DND-41 (cell line): ENCODE data around the gene CERS6.

Experiments used
- EZH2 ChIP-seq: IDR thresholded peaks from 3 replicates; pipeline ENCODE4 v1.6.1; 2012; ENCODE audit warnings: borderline replicate concordance, low read depth, mild to moderate bottlenecking, moderate library complexity, low read length, inconsistent platforms; ENCODE audit not compliant: severe bottlenecking
- TF ChIP-seq, protein P1 (sequence below): IDR thresholded peaks from 2 replicates; pipeline ENCODE4 v1.5.1; 2012; ENCODE audit warnings: borderline replicate concordance, low read length, moderate library complexity, mild to moderate bottlenecking; ENCODE audit not compliant: poor library complexity, severe bottlenecking; ENCODE audit errors: extremely low read depth

DNA sequence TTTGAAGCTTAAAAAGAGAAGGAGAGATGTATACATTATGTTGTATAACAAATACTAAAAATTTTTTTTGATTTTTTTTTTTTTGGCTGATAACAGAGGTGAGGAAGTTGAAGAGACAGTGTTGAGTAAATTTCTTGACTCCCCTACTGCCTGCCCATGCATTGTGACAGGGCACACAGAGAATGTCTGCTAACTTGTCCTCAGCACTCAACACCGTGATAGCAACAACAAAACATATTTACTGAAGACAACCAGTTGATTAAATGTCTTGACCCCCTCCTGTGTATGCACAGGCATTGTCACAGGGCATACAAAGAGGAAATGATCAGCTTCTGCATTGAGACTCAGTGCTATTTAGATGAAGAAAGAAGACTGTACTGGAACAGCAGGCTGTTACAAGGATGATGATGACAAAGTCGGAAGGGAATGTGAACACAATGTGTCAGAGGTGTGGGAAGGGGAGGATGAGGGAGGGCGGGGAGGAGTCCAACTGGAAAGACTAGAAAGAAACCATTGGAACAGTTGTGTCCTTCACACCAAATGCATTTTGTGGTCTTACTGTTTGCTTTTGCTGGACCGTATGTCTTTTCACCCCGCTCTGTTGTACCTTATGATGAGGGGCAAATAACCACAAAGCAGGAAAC is 89.5 kb downstream of the CERS6 start:
- TF ChIP-seq, protein P1, sequence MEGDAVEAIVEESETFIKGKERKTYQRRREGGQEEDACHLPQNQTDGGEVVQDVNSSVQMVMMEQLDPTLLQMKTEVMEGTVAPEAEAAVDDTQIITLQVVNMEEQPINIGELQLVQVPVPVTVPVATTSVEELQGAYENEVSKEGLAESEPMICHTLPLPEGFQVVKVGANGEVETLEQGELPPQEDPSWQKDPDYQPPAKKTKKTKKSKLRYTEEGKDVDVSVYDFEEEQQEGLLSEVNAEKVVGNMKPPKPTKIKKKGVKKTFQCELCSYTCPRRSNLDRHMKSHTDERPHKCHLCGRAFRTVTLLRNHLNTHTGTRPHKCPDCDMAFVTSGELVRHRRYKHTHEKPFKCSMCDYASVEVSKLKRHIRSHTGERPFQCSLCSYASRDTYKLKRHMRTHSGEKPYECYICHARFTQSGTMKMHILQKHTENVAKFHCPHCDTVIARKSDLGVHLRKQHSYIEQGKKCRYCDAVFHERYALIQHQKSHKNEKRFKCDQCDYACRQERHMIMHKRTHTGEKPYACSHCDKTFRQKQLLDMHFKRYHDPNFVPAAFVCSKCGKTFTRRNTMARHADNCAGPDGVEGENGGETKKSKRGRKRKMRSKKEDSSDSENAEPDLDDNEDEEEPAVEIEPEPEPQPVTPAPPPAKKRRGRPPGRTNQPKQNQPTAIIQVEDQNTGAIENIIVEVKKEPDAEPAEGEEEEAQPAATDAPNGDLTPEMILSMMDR = no peak
- no peak for TF ChIP-seq EZH2
